A673 (cell line): ENCODE results near the gene ZNF100. TPM values are rescaled to one million over a fixed set of nuclear protein-coding genes. Genes with fewer than 3 reads are reported as not detected.
"Not testable (repeated sequence)": the region's sequence is repeated elsewhere in the genome, so short reads cannot be mapped to it uniquely, and the experiment has no call there.

Source experiments
- BruUV-seq: library from RNA; stranded (reverse); fragments of 400-500 nt; replicated peaks from 2 replicates; lab custom pipeline; 2021; lab: Mats Ljungman, UMichigan
- CTCF ChIA-PET: fragments of 300-600 bp; sonication (Branson Sonifier 250); formaldehyde crosslinking; loops from one replicate; lab custom pipeline; 2022; ENCODE audit warnings: antibody characterized with exemption; lab: Charles Lee
- POLR2A ChIA-PET: fragments of 300-600 bp; sonication (Branson Sonifier 250); formaldehyde crosslinking; loops from one replicate; lab custom pipeline; 2022; ENCODE audit warnings: antibody characterized with exemption; ENCODE audit not compliant: low non-redundant PET; lab: Charles Lee
- DNase-seq: peaks from one replicate; pipeline ENCODE4 v3.0.0-alpha.2; 2015; ENCODE audit warnings: low spot score
- H3K27ac ChIP-seq: fragments of 200-600 bp; sonication (generic); 2 replicates; pipeline ENCODE4 v1.5.1; 2016; ENCODE audit warnings: mixed run types, low read depth, mild to moderate bottlenecking, mixed read lengths, antibody characterized with exemption, low read length; ENCODE audit not compliant: poor library complexity, severe bottlenecking
- H3K27me3 ChIP-seq: fragments of 200-600 bp; sonication (generic); replicated peaks from 2 replicates; pipeline ENCODE4 v1.6.1; 2017; ENCODE audit warnings: mixed run types, low read depth, mild to moderate bottlenecking, mixed read lengths, antibody characterized with exemption, low read length; ENCODE audit not compliant: insufficient read depth, poor library complexity
- H3K36me3 ChIP-seq: fragments of 200-600 bp; sonication (generic); 2 replicates; pipeline ENCODE4 v1.6.1; 2016; ENCODE audit warnings: mixed run types, mild to moderate bottlenecking, mixed read lengths, antibody characterized with exemption, low read length; ENCODE audit not compliant: insufficient read depth, poor library complexity, severe bottlenecking
- H3K4me1 ChIP-seq: fragments of 200-600 bp; sonication (generic); 2 replicates; pipeline ENCODE4 v1.6.1; 2017; ENCODE audit warnings: mixed run types, mild to moderate bottlenecking, mixed read lengths, antibody characterized with exemption, low read length; ENCODE audit not compliant: insufficient read depth, poor library complexity, severe bottlenecking
- H3K4me3 ChIP-seq: fragments of 200-600 bp; sonication (generic); 2 replicates; pipeline ENCODE4 v1.5.1; 2016; ENCODE audit warnings: low read depth, mixed run types, mild to moderate bottlenecking, mixed read lengths, low read length; ENCODE audit not compliant: poor library complexity, severe bottlenecking
- H3K9me3 ChIP-seq: fragments of 200-600 bp; sonication (generic); 2 replicates; pipeline ENCODE4 v1.6.1; 2016; ENCODE audit warnings: mixed run types, low read depth, mild to moderate bottlenecking, mixed read lengths, antibody characterized with exemption, low read length; ENCODE audit not compliant: poor library complexity, severe bottlenecking
- EZH2 ChIP-seq: fragments of 200-600 bp; sonication (generic); IDR thresholded peaks from 2 replicates; pipeline ENCODE4 v1.6.1; 2017; ENCODE audit warnings: borderline replicate concordance, low read depth, mild to moderate bottlenecking, mixed read lengths, antibody characterized with exemption, low read length; ENCODE audit not compliant: poor library complexity, severe bottlenecking
- intact Hi-C: fragments of 100-400 bp; cut with micrococcal nuclease; formaldehyde crosslinking; loops from one replicate; pipeline ENCODE4 v1.10.0; 2022; ENCODE audit not compliant: unreplicated experiment
- total RNA-seq: library from RNA; stranded (reverse); gene quantifications from 2 replicates; pipeline ENCODE4 v1.2.3, GENCODE V29; 2021
- TF ChIP-seq, protein P1 (sequence below): fragments of 300-800, 200-600 bp; sonication (generic); conservative IDR thresholded peaks from 2 replicates; pipeline ENCODE4 v1.5.1; 2017; ENCODE audit warnings: low read depth, mild to moderate bottlenecking, antibody characterized with exemption, low read length, moderate library complexity, mixed read lengths

The ZNF100 gene
- total RNA-seq, 1 experiment from 2014 or later, result 19.2 TPM

DNA sequence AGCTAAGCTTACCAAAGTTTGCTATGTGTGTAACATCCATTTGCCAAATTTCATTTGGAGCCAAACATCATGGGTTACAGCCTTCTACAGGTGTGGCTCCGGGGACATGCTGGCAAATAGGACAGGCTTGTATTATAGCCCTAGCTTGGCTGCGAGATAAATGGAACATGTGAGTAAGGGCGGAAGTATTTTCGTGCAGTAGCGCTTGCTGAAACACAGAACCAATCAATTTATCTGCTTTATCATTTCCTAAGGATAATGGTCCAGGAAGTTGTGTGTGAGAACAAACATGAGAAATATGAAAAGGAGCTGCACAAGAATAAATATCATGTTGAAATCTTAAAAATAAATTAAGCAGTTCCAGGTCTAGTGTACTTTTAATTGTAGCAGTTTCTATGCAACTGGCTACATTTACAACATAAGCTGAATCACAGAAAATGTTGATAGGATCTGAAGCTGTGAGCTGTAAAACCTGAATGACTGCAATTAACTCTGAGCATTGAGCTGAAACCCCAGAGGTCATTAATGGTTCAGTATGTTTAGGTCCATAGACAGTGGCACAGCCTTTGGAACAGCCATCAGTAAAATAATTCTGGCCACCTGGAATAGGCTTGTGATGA lies 22.2 kb upstream of the ZNF100 start:
- H3K27ac ChIP-seq, result no peak overlapping the region
- BruUV-seq, result no TSS peak
- no peaks in the 10 kb centered on the region for H3K4me1 ChIP-seq
- H3K4me3 ChIP-seq, result no peak overlapping the region
- CTCF ChIA-PET, result no interaction called here
- no peaks in the 10 kb centered on the region for H3K36me3 ChIP-seq
- TF ChIP-seq, protein P1, sequence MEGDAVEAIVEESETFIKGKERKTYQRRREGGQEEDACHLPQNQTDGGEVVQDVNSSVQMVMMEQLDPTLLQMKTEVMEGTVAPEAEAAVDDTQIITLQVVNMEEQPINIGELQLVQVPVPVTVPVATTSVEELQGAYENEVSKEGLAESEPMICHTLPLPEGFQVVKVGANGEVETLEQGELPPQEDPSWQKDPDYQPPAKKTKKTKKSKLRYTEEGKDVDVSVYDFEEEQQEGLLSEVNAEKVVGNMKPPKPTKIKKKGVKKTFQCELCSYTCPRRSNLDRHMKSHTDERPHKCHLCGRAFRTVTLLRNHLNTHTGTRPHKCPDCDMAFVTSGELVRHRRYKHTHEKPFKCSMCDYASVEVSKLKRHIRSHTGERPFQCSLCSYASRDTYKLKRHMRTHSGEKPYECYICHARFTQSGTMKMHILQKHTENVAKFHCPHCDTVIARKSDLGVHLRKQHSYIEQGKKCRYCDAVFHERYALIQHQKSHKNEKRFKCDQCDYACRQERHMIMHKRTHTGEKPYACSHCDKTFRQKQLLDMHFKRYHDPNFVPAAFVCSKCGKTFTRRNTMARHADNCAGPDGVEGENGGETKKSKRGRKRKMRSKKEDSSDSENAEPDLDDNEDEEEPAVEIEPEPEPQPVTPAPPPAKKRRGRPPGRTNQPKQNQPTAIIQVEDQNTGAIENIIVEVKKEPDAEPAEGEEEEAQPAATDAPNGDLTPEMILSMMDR, result no peak
- TF ChIP-seq EZH2, result no peak
- DNase-seq, result no peak
- H3K9me3 ChIP-seq, result peaks cover 18% of the 10 kb centered on the region
- no peaks in the 10 kb centered on the region for H3K27me3 ChIP-seq
- intact Hi-C loops, result no loop called here
- POLR2A ChIA-PET, result no interaction called here

DNA sequence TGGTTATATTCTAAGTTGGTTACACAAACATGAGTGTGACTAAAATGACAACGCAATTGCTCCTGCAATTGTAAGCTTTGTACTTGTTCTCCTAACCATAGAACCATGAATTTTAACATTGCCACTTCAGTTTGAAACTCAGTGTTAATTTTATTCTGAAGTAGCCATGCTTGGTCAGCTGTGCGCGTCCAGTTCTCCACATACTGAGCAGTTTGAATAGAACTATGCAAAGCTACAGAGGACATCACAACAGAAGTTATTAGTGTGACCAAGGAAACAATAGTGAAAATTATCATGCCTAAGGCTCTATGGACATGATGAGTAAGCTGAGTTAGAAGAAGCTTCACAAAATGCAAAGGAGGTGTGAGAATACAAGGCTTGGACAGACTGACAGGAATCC lies 19.6 kb upstream of the ZNF100 start:
- no TSS peak for BruUV-seq
- ChIA-PET POLR2A (interaction anchor here (0.6 kb wide), 1 partner anchor 26 kb away, joined by 3 read pairs; no protein-coding TSS in a partner anchor), CTCF (no interaction called here)
- intact Hi-C loops, result no loop called here
- Histone ChIP-seq H3K4me1 (no peaks in the 10 kb centered on the region), H3K27me3 (no peaks in the 10 kb centered on the region), H3K9me3 (peaks cover 14% of the 10 kb centered on the region), H3K4me3 (no peak overlapping the region), H3K27ac (no peak overlapping the region), H3K36me3 (no peaks in the 10 kb centered on the region)
- no peak for DNase-seq
- no peak for TF ChIP-seq EZH2
- TF ChIP-seq, protein P1, result no peak

DNA sequence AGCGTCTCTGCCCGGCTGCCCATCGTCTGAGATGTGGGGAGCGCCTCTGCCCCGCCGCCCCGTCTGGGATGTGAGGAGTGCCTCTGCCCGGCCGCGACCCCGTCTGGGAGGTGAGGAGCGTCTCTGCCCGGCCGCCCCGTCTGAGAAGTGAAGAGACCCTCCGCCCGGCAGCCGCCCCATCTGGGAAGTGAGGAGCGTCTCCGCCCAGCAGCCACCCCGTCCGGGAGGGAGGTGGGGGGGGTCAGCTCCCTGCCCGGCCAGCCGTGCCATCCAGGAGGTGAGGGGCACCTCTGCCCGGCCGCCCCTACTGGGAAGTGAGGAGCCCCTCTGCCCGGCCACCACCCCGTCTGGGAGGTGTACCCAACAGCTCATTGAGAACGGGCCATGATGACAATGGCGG lies 8.4 kb upstream of the ZNF100 start:
- H3K36me3 ChIP-seq, H3K4me3 ChIP-seq, H3K27me3 ChIP-seq, H3K9me3 ChIP-seq, CTCF ChIA-PET, H3K27ac ChIP-seq, H3K4me1 ChIP-seq, BruUV-seq, POLR2A ChIA-PET, DNase-seq, intact Hi-C loops: not testable (repeated sequence)

DNA sequence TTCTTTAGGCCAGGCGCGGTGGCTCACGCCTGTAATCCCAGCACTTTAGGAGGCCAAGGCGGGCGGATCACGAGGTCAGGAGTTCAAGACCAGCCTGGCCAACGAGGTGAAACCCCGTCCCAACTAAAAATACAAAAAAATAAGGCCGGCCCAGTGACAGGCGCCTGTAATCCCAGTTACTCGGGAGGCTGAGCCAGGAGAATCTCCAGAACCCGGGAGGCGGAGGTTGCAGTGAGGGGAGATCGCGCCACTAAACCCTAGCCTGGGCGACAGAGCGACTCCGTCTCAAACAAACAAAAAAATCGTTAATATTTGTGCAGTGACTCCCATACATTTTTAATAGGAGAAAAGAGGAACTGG lies 694 bp downstream of the ZNF100 start:
- Histone ChIP-seq H3K36me3 (peaks cover 33% of the 10 kb centered on the region), H3K4me3 (peak overlapping the region; percentile 95), H3K27ac (peak overlapping the region; percentile 89)
- BruUV-seq, intact Hi-C loops, H3K4me1 ChIP-seq, DNase-seq, H3K27me3 ChIP-seq, H3K9me3 ChIP-seq, CTCF ChIA-PET, POLR2A ChIA-PET: not testable (repeated sequence)
